NCI-H2081 treated with DMSO at 0.1 percent for 48 hours (cell line): ENCODE results near the gene TP63.

Source experiments
- DNase-seq: peaks from one replicate; lab custom pipeline; 2025; lab: John Stamatoyannopoulos, UW

The TP63 gene

GRCh38 chr3:189685291-189685690 lies 54.1 kb downstream of the TP63 start:
- no peak for DNase-seq

GRCh38 chr3:189685860-189686259 lies 54.7 kb downstream of the TP63 start:
- DNase-seq, result no peak

- DNase-seq, result no peak
These were observed 56.3 kb downstream of the TP63 start for GRCh38 chr3:189687475-189687874.

- DNase-seq, result no peak
These were observed 57.1 kb downstream of the TP63 start for GRCh38 chr3:189688262-189688661.

DNA sequence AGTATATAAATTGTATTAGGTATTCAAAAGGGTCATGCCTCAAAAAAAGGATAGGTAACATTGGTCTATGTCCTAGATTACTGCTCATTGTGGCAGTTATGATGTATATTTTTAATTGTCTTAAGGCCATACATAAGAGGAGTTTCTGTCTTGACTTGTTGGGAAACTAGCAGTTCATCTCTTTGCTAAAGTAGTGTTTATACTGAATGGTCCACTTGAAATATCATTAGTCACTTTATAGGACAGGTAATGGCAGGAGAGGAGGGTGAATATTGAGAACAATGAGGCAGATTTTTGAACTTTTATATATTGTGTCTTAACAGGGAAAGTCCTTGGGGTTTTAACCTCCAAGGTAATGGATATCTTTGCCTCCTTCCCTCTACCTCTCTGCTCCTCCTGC lies 58.4 kb downstream of the TP63 start:
- DNase-seq, result no peak

DNA sequence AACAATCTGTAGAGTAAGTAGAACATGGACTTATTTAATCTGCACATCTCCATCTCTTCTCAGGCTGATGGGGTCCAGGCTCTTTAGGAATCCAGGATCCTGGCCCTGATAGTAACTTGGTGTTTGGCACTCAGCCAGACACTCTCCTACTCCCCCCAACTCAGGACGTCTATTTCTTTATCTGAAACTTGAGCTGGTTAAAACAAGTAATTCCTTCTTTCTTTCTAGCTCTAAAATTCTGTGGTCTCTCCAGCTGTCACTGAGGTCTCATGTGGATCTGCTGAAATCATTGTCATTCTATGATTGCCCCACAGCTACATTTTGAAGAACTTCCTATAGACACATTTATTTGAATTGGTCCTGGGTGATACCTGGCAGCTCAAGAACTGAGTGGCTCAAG lies 59.0 kb downstream of the TP63 start:
- DNase-seq, result no peak

- DNase-seq, result no peak
These were observed 59.5 kb downstream of the TP63 start for GRCh38 chr3:189690672-189691071.

GRCh38 chr3:189695400-189695799 lies 64.2 kb downstream of the TP63 start:
- no peak for DNase-seq

GRCh38 chr3:189698811-189699210 lies 67.6 kb downstream of the TP63 start:
- no peak for DNase-seq

- no peak for DNase-seq
These were observed 68.7 kb downstream of the TP63 start for GRCh38 chr3:189699885-189700284.

- DNase-seq, result no peak
These were observed 71.0 kb downstream of the TP63 start for GRCh38 chr3:189702066-189702646.

DNA sequence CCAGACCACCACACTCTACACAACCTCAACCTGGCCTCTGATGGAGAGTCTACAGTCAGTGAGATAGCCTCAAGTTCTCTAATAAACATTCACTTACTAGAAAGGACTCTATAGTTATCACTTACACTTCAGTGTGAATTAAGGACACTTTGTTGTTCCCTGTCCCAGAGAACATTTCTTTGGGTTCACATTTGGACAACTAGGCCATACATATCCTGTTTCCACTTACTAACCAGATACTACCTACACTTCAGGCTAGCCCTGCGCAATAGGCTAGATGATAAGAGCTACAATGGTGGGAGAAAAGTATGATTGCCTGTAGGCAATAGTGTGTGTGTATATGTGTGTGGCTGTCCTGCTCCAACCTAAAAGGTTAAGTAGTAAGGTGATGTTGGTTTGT lies 72.7 kb downstream of the TP63 start:
- DNase-seq, result no peak

DNA sequence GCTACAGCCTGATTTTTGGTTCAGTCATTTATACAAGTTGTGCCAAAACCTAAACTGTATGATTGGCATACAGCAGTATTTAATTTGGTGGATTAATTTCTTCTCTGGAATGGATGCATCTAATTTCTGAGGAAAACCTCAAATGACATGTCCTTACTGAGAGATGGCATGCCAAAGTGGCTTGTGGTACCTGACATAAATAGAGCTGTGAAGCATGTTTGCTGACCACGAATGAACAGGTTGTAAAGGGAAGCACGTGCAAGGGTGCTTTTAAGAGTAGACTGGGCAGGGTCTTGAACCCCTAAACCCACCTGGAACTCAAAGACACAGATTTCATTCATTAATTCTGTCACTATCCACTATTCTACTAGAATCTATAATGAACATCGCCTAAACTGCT lies 77.2 kb downstream of the TP63 start:
- DNase-seq, result no peak

- DNase-seq, result no peak
These were observed 79.6 kb downstream of the TP63 start for GRCh38 chr3:189710620-189711402.

GRCh38 chr3:189712906-189713483 lies 81.8 kb downstream of the TP63 start:
- peak; percentile 97 for DNase-seq

DNA sequence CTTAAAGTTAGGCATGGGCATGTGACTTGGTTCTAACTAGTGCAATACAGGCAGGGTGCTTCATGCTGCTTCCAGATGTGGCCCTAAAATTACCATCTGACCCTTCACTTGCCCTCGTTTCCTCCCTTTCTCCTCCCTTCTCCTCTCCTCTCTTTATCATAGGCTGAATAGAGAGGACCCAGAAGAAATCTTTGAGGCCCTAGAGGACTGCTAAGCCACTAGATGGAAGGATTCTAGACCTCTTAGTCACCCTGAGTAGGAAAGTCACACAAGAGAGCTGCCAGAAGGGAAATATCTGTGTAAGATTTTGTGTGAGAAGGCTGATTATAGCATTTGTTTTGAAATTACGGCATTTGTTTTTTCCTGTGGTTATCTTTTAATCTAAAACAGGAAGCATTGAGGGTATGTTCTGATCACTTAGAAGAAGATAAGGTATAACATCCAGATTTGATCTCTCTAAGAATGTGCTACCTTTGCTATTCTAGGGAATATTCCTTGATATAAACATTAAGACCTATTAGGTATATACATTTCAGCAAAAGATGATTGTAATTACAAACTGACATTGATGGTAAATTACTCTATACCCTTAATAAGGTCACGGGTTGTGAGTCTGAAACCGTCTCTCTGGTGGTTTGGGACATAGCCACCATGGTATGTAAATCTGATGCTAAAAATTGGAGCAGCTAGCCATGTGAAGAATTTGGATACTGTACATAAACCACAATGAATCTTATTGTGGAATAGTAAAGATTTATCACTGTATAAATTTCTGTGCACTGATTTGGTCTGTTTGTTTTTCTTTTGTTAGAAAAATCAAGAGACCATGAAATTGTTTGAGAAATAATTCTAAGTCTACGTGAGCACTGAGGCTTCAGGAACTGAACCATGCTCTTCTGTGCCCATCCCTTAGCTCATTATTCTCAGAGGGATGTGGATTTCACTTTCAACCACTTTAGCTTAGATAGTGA lies 84.1 kb downstream of the TP63 start:
- DNase-seq, result no peak

DNA sequence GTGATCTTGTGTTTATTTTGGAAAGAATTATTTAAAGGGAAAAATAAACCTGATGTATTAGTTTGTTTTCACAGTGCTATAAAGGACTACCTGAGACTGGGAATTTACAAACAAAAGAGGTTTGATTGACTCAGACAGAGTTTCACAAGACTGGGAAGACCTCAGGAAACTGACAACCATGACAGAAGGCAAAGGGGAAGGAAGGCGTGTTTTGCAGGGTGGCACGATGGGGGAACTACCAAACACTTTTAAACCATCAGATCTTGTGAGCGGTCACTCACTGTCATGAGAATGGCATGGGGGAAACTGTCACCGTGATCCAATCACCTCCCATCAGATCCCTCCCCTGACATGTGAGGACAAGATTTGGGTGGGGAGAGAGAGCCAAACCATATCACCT lies 87.0 kb downstream of the TP63 start:
- no peak for DNase-seq

DNA sequence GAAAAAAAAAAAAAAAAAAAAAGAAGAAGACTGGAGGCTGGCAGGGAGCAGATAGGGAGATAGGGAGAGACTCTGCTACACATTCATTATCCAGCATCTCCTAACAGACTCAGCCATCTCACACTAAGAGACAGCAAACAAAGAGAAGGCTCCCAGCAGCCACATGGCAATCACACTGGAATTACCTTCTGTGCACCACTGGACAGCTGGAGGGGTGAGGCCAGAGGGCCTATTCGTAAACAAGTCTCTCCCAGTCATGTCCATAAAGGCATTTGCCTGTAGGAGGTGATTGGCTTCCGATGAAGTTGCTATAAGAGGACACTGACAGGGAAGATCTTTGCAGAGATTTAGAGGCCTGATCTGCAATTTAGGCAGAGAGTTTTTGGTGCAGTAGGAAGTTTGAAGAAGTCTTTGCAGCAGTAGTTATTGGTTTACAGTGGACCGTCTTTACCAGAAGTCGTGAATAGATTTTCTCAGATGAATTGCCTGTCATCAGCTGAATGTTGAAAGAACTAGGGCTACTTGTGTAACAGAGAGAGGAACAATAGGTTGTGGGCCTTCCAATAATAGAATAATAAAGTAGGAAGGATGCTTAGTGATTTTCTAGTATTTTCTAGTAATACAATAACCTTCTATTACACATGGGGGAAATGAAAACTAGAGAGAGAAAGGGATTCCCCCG lies 89.7 kb downstream of the TP63 start:
- no peak for DNase-seq

- no peak for DNase-seq
These were observed 90.9 kb downstream of the TP63 start for GRCh38 chr3:189721873-189722665.

- DNase-seq, result no peak
These were observed 93.2 kb downstream of the TP63 start for GRCh38 chr3:189724356-189724755.

DNA sequence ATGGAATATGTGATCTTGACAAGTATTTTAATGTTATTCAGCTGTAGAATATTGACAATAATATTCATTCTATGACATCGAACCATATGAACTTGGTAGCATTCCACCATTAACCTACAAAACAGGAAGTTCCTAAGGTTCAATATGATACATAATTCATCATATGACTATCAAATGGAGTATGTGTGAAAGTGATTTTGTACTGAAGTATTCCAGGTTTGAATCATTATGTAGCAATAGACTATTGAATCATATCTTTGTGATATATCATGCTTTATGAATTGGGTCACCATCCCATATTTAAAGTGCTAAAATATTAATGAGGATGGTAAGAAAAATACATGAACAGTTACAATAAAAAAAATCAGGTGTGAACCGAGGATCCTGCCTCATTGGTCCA lies 95.1 kb downstream of the TP63 start:
- DNase-seq, result no peak
